ENCODE data around the gene TSPAN5.

TSPAN5 gene

GRCh38 chr4:98516441-98517217 is 141.8 kb downstream of the TSPAN5 start:
- no peak for DNase-seq

GRCh38 chr4:98516042-98516440 is 142.4 kb downstream of the TSPAN5 start:
- no peak for DNase-seq

GRCh38 chr4:98515470-98515809 is 143.0 kb downstream of the TSPAN5 start:
- DNase-seq: no peak

GRCh38 chr4:98514741-98515469 is 143.5 kb downstream of the TSPAN5 start:
- no peak for DNase-seq

- no peak for DNase-seq
Observed at GRCh38 chr4:98512918-98513317, 145.5 kb downstream of the TSPAN5 start.

- DNase-seq: no peak
Observed at GRCh38 chr4:98510757-98511517, 147.5 kb downstream of the TSPAN5 start.

GRCh38 chr4:98510340-98510739 is 148.1 kb downstream of the TSPAN5 start:
- no peak for DNase-seq

- peak in 1 of 14 donors; percentile 53 for DNase-seq
Observed at GRCh38 chr4:98509721-98510120, 148.7 kb downstream of the TSPAN5 start.

- peak in 1 of 14 donors; percentile 60 for DNase-seq
Observed at GRCh38 chr4:98508829-98509598, 149.4 kb downstream of the TSPAN5 start.

- DNase-seq: no peak
Observed at GRCh38 chr4:98508248-98508647, 150.2 kb downstream of the TSPAN5 start.

- DNase-seq: no peak
Observed at GRCh38 chr4:98507299-98507698, 151.1 kb downstream of the TSPAN5 start.

- DNase-seq: no peak
Observed at GRCh38 chr4:98506462-98507132, 151.8 kb downstream of the TSPAN5 start.

GRCh38 chr4:98505992-98506391 is 152.4 kb downstream of the TSPAN5 start:
- DNase-seq: no peak

- no peak for DNase-seq
Observed at GRCh38 chr4:98504091-98504490, 154.3 kb downstream of the TSPAN5 start.

- no peak for DNase-seq
Observed at GRCh38 chr4:98503676-98504075, 154.7 kb downstream of the TSPAN5 start.

GRCh38 chr4:98502624-98503023 is 155.8 kb downstream of the TSPAN5 start:
- DNase-seq: no peak

GRCh38 chr4:98502031-98502430 is 156.4 kb downstream of the TSPAN5 start:
- no peak for DNase-seq

GRCh38 chr4:98501383-98501782 is 157.0 kb downstream of the TSPAN5 start:
- no peak for DNase-seq

GRCh38 chr4:98498774-98499173 is 159.6 kb downstream of the TSPAN5 start:
- no peak for DNase-seq

- DNase-seq: no peak
Observed at GRCh38 chr4:98496152-98496845, 162.1 kb downstream of the TSPAN5 start.

- DNase-seq: no peak
Observed at GRCh38 chr4:98493296-98493695, 165.1 kb downstream of the TSPAN5 start.
